Osteocyte (in vitro differentiated cells): Measurements from ENCODE around the gene ETS1. TPM values are rescaled to one million over a fixed set of nuclear protein-coding genes. Genes with fewer than 3 reads are reported as not detected.

Source experiments
- DNase-seq: peaks from one replicate; pipeline ENCODE4 v3.0.0; 2021; ENCODE audit warnings: mixed read lengths; ENCODE audit not compliant: unreplicated experiment; ENCODE audit errors: extremely low spot score
- H3K27ac Mint-ChIP-seq: one replicate; pipeline ENCODE4 v1.8.0; 2021; ENCODE audit warnings: mild to moderate bottlenecking, mixed read lengths; ENCODE audit not compliant: unreplicated experiment
- H3K27me3 Mint-ChIP-seq: one replicate; pipeline ENCODE4 v1.8.0; 2021; ENCODE audit warnings: mixed read lengths; ENCODE audit not compliant: unreplicated experiment
- H3K36me3 Mint-ChIP-seq: one replicate; pipeline ENCODE4 v1.8.0; 2021; ENCODE audit warnings: mixed read lengths; ENCODE audit not compliant: unreplicated experiment
- H3K4me1 Mint-ChIP-seq: one replicate; pipeline ENCODE4 v1.8.0; 2021; ENCODE audit warnings: mixed read lengths; ENCODE audit not compliant: unreplicated experiment
- H3K4me3 Mint-ChIP-seq: one replicate; pipeline ENCODE4 v1.8.0; 2021; ENCODE audit warnings: mild to moderate bottlenecking, moderate library complexity, mixed read lengths; ENCODE audit not compliant: unreplicated experiment
- H3K9me3 Mint-ChIP-seq: one replicate; pipeline ENCODE4 v1.8.0; 2021; ENCODE audit warnings: mixed read lengths; ENCODE audit not compliant: unreplicated experiment
- CTCF ChIP-seq: fragments of 200-600 bp; sonication (generic); IDR thresholded peaks from 2 replicates; pipeline ENCODE4 v1.5.0; 2021; ENCODE audit warnings: antibody characterized with exemption, mild to moderate bottlenecking, moderate library complexity
- total RNA-seq: library from RNA; stranded (reverse); gene quantifications from 2 replicates; pipeline ENCODE4 v1.2.1, GENCODE V29; 2021

Gene ETS1
- total RNA-seq, 1 donor from 2014 or later: 77.9 TPM

- Mint-ChIP-seq H3K4me3 (no peak overlapping the region), H3K9me3 (no peaks in the 10 kb centered on the region), H3K4me1 (peaks cover 32% of the 10 kb centered on the region), H3K27me3 (no peaks in the 10 kb centered on the region), H3K36me3 (no peaks in the 10 kb centered on the region), H3K27ac (peak overlapping the region; percentile 65)
- DNase-seq: no peak
- no peak for TF ChIP-seq CTCF
Observed at GRCh38 chr11:128424851-128425285, 162.5 kb downstream of the ETS1 start.

- peaks cover 37% of the 10 kb centered on the region for H3K4me1 Mint-ChIP-seq
- no peaks in the 10 kb centered on the region for H3K9me3 Mint-ChIP-seq
- H3K27ac Mint-ChIP-seq: peak overlapping the region; percentile 65
- TF ChIP-seq CTCF: no peak
- H3K27me3 Mint-ChIP-seq: no peaks in the 10 kb centered on the region
- H3K4me3 Mint-ChIP-seq: no peak overlapping the region
- no peaks in the 10 kb centered on the region for H3K36me3 Mint-ChIP-seq
- no peak for DNase-seq
Observed at GRCh38 chr11:128424271-128424711, 163.1 kb downstream of the ETS1 start.

- peaks cover 49% of the 10 kb centered on the region for H3K4me1 Mint-ChIP-seq
- H3K9me3 Mint-ChIP-seq: no peaks in the 10 kb centered on the region
- no peak overlapping the region for H3K27ac Mint-ChIP-seq
Observed at GRCh38 chr11:128422576-128423370, 164.6 kb downstream of the ETS1 start.

GRCh38 chr11:128421577-128422330, 165.6 kb downstream of the ETS1 start:
- H3K36me3 Mint-ChIP-seq: no peaks in the 10 kb centered on the region
- no peaks in the 10 kb centered on the region for H3K27me3 Mint-ChIP-seq
- peak overlapping the region; percentile 68 for H3K27ac Mint-ChIP-seq

More at GRCh38 chr11:128422576-128423370, 164.6 kb downstream of the ETS1 start:
- Mint-ChIP-seq H3K27me3 (no peaks in the 10 kb centered on the region), H3K4me3 (no peak overlapping the region), H3K36me3 (no peaks in the 10 kb centered on the region)
- TF ChIP-seq CTCF: no peak
- DNase-seq: no peak

More at GRCh38 chr11:128421577-128422330, 165.6 kb downstream of the ETS1 start:
- H3K9me3 Mint-ChIP-seq: no peaks in the 10 kb centered on the region
- peaks cover 58% of the 10 kb centered on the region for H3K4me1 Mint-ChIP-seq
- no peak for TF ChIP-seq CTCF
- no peak overlapping the region for H3K4me3 Mint-ChIP-seq
- no peak for DNase-seq
